Measurements from ENCODE around the gene ATP6V0D1.

ATP6V0D1 gene

DNA sequence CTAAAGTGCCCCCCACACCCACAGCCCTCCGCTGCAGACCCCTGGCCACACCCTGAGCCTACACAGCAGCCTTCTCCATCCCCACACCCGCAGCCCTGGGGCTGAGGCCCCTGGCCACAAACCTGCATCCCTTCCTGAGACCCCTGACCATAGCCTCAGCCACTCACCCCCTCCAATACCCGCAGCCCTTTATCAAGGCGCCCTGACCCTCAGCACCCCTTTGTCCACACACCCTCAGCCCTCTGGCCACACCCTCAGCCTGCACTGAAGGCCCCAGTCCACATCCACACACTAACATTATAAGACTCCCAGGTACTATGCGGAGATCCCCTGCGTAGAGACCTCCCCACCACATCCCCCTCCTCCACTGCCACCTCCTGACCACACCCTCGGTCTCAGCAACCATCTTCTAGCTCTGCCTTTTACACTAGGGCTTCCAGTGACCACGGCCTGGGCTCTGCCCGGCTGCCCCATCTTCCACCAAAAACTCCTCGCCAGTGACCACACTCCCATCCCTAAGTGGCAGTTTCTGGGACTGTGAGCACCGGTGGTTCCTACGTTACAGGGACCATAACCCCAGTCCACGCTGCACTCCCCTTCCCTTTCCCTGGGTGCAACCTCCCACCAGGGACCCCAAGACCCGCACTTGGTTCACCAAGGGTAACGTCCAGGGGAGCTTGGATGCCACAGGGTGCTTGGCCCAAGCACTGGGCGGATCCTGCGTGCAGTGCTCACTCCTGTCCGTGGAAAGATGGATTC lies 88.5 kb downstream of the ATP6V0D1 start:
- no peak overlapping the region for H3K4me3 ChIP-seq (ENCODE audit: low read depth, low read length)
- no peak for DNase-seq (ENCODE audit: low read depth)
- TF ChIP-seq CTCF (IDR thresholded peaks at IDR 0.05; ENCODE audit: low read depth, low read length) = no peak
- no peak for TF ChIP-seq MYC (IDR thresholded peaks at IDR 0.05; ENCODE audit: low read depth, low read length)
- TF ChIP-seq, protein P1, sequence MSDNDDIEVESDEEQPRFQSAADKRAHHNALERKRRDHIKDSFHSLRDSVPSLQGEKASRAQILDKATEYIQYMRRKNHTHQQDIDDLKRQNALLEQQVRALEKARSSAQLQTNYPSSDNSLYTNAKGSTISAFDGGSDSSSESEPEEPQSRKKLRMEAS (IDR thresholded peaks at IDR 0.05; ENCODE audit: low read depth, low read length) = no peak
- no peak for TF ChIP-seq POLR2A (IDR thresholded peaks at IDR 0.05; ENCODE audit: extremely low read depth, insufficient read length)

DNA sequence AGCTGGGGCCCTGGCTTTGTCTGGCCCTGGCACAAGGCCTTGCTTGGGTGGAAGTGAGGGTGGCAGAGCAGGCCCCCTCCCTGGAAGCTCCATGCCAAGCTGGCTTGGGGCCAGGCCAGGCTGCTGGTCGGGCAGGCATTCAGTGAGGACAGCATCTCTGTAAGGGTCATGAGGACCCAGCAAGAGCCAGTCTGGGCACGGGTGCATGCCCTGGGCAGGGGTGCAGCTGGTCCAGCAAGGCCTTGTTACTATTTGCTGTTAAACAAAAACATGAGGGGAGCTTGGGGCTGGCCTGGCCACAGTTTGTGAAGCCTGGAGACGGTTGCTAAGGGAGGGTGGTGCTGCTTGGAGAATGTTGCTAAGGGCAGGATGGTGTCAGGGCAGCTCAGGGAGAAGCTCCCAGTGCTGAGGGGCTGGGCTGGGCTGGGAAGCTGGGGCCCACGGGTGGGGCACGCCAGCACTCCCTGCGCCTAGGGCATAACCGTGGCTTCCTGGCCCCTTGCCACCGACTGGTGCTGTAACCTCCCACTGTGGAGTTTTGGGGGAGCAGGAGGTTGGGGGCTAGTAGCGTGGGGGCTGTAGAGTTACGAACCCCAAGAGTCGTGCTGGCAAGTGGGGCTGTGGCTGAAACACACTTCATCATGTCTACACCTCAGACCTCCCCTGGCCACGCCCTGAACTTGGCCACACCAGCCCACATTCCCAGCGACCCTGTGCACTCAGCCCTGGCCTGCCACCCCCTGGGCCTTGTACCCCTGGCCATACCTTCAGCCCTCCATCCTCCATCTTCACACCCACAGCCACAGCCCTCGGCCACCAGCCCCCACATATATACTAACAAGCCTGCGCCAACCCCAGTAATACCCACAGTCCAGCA lies 89.3 kb downstream of the ATP6V0D1 start:
- no peak for TF ChIP-seq CTCF (IDR thresholded peaks at IDR 0.05; ENCODE audit: low read depth, low read length)
- TF ChIP-seq, protein P1 (IDR thresholded peaks at IDR 0.05; ENCODE audit: low read depth, low read length) = no peak
- no peak overlapping the region for H3K4me3 ChIP-seq (ENCODE audit: low read depth, low read length)
- DNase-seq (ENCODE audit: low read depth) = peak; percentile 31

DNA sequence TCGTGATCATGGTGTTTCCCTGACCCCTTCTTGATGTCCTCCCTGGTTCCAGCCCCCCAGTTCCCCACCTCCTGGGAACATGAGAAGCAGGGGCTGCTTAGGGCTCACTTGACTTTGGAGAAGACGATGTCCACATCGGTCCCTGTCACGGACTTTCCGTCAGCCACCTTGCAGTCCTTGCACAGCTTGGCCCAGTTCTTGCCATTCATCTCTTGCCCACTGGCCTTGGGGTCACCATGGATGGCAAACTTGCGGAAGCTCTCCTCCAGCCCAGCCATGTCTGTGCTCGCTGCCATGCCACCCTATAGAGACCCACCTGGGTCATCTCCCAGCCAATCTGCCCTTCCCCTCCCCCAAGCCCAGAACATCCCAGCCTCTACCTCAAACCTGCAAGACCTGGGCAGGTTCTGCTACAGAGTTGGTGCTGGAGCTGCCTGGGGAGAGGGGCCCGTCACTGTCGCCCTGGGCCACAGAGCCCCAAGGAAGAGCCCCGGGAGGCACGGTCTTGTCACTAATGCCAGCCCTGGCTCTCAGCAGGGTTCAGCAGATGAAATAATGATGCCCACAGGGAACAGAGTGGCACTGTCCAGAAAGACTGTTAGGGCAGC lies 90.0 kb downstream of the ATP6V0D1 start:
- no peak for DNase-seq (ENCODE audit: low read depth)
- TF ChIP-seq CTCF (IDR thresholded peaks at IDR 0.05; ENCODE audit: low read depth, low read length) = no peak
- TF ChIP-seq, protein P1 (IDR thresholded peaks at IDR 0.05; ENCODE audit: low read depth, low read length) = no peak
- TF ChIP-seq POLR2A (IDR thresholded peaks at IDR 0.05; ENCODE audit: extremely low read depth, insufficient read length) = no peak
- TF ChIP-seq MYC (IDR thresholded peaks at IDR 0.05; ENCODE audit: low read depth, low read length) = no peak
- no peak overlapping the region for H3K4me3 ChIP-seq (ENCODE audit: low read depth, low read length)

GRCh38 chr16:67389911-67390815 lies 90.8 kb downstream of the ATP6V0D1 start:
- no peak overlapping the region for H3K4me3 ChIP-seq (ENCODE audit: low read depth, low read length)
- peak; percentile 96 for DNase-seq (ENCODE audit: low read depth)
- TF ChIP-seq MYC (IDR thresholded peaks at IDR 0.05; ENCODE audit: low read depth, low read length) (peak; percentile 93), POLR2A (IDR thresholded peaks at IDR 0.05; ENCODE audit: extremely low read depth, insufficient read length) (no peak), CTCF (IDR thresholded peaks at IDR 0.05; ENCODE audit: low read depth, low read length) (no peak)
- TF ChIP-seq, protein P1 (IDR thresholded peaks at IDR 0.05; ENCODE audit: low read depth, low read length) = peak; percentile 91

GRCh38 chr16:67388591-67388990 lies 92.4 kb downstream of the ATP6V0D1 start:
- no peak overlapping the region for H3K4me3 ChIP-seq (ENCODE audit: low read depth, low read length)
- TF ChIP-seq, protein P1 (IDR thresholded peaks at IDR 0.05; ENCODE audit: low read depth, low read length) = no peak
- TF ChIP-seq POLR2A (IDR thresholded peaks at IDR 0.05; ENCODE audit: extremely low read depth, insufficient read length) (no peak), MYC (IDR thresholded peaks at IDR 0.05; ENCODE audit: low read depth, low read length) (no peak)
- DNase-seq (ENCODE audit: low read depth) = no peak

All from NB4 (cell line).